ENCODE data around the gene ANO6. TPM values are rescaled to one million over a fixed set of nuclear protein-coding genes. Genes with fewer than 3 reads are reported as not detected.

The ANO6 gene
- total and polyA plus RNA-seq, 8 donors: 4.0 to 34.0 (median 17.7) TPM

GRCh38 chr12:45348986-45349385 lies 133.1 kb downstream of the ANO6 start:
- WGBS, 2 donors: 60 to 66% methylated on average over 1 of the region's 1 CpG
- intact Hi-C loops (cut with DNase I): no loop called here
- no peak for TF ChIP-seq CTCF (IDR thresholded peaks at IDR 0.05)
- Histone ChIP-seq H3K4me1 (peaks cover 0 to 5% (median 0%) of the 10 kb centered on the region in 3 donors), H3K9me3 (no peaks in the 10 kb centered on the region), H3K27ac (no peak overlapping the region), H3K4me3 (no peak overlapping the region), H3K36me3 (peaks cover 0 to 8% (median 0%) of the 10 kb centered on the region in 3 donors), H3K27me3 (no peaks in the 10 kb centered on the region)
- FAIRE-seq (no peak), ATAC-seq (no peak), DNase-seq (no peak)

GRCh38 chr12:45349916-45350315 lies 134.0 kb downstream of the ANO6 start:
- Histone ChIP-seq H3K4me1 (peaks cover 0 to 8% (median 0%) of the 10 kb centered on the region in 3 donors), H3K27me3 (no peaks in the 10 kb centered on the region), H3K4me3 (no peak overlapping the region), H3K36me3 (peaks cover 0 to 8% (median 0%) of the 10 kb centered on the region in 3 donors), H3K27ac (peak overlapping the region in 1 of 4 donors; percentile 23), H3K9me3 (no peaks in the 10 kb centered on the region)
- intact Hi-C loops (cut with DNase I): no loop called here
- DNase-seq: no peak
- 86 to 94% methylated on average over 1 of the region's 1 CpG for WGBS, 2 donors
- no peak for FAIRE-seq
- no peak for TF ChIP-seq CTCF (IDR thresholded peaks at IDR 0.05)
- ATAC-seq: peak in 1 of 4 donors; percentile 39

- intact Hi-C loops (cut with DNase I): no loop called here
- ATAC-seq (no peak), FAIRE-seq (no peak), DNase-seq (no peak)
- no peak for TF ChIP-seq CTCF (IDR thresholded peaks at IDR 0.05)
- 91 to 98% methylated on average over 3 of the region's 3 CpGs for WGBS, 2 donors
- H3K27ac ChIP-seq: no peak overlapping the region
- H3K4me1 ChIP-seq: peaks cover 0 to 8% (median 0%) of the 10 kb centered on the region in 3 donors
- no peaks in the 10 kb centered on the region for H3K9me3 ChIP-seq
- H3K4me3 ChIP-seq: no peak overlapping the region
- no peaks in the 10 kb centered on the region for H3K27me3 ChIP-seq
- H3K36me3 ChIP-seq: peaks cover 0 to 8% (median 0%) of the 10 kb centered on the region in 3 donors
Measured at GRCh38 chr12:45350861-45351260, 135.0 kb downstream of the ANO6 start.

- ATAC-seq: no peak
- intact Hi-C loops (cut with DNase I): no loop called here
- Histone ChIP-seq H3K4me1 (peaks cover 0 to 8% (median 0%) of the 10 kb centered on the region in 3 donors), H3K27me3 (no peaks in the 10 kb centered on the region), H3K4me3 (no peak overlapping the region), H3K9me3 (no peaks in the 10 kb centered on the region), H3K36me3 (peaks cover 0 to 4% (median 0%) of the 10 kb centered on the region in 3 donors), H3K27ac (no peak overlapping the region)
- DNase-seq: no peak
- TF ChIP-seq CTCF (IDR thresholded peaks at IDR 0.05): no peak
- WGBS, 2 donors: 88 to 91% methylated on average over 10 of the region's 10 CpGs
- no peak for FAIRE-seq
Measured at GRCh38 chr12:45351921-45352670, 136.2 kb downstream of the ANO6 start.

GRCh38 chr12:45353944-45354343 lies 138.0 kb downstream of the ANO6 start:
- Histone ChIP-seq H3K27me3 (no peaks in the 10 kb centered on the region), H3K4me1 (peaks cover 0 to 19% (median 6%) of the 10 kb centered on the region in 3 donors), H3K36me3 (no peaks in the 10 kb centered on the region), H3K4me3 (no peak overlapping the region), H3K9me3 (no peaks in the 10 kb centered on the region), H3K27ac (peak overlapping the region in 2 of 4 donors; percentile 38 to 44)
- intact Hi-C loops (cut with DNase I): no loop called here
- TF ChIP-seq CTCF (IDR thresholded peaks at IDR 0.05): no peak
- no peak for FAIRE-seq
- DNase-seq: no peak
- 78 to 81% methylated on average over 2 of the region's 2 CpGs for WGBS, 2 donors
- no peak for ATAC-seq
